ENCODE measurements around the gene ALAS2.
"Not testable (repeated sequence)": the region's sequence is repeated elsewhere in the genome, so short reads cannot be mapped to it uniquely, and the experiment has no call there.

ALAS2 gene, protein sequence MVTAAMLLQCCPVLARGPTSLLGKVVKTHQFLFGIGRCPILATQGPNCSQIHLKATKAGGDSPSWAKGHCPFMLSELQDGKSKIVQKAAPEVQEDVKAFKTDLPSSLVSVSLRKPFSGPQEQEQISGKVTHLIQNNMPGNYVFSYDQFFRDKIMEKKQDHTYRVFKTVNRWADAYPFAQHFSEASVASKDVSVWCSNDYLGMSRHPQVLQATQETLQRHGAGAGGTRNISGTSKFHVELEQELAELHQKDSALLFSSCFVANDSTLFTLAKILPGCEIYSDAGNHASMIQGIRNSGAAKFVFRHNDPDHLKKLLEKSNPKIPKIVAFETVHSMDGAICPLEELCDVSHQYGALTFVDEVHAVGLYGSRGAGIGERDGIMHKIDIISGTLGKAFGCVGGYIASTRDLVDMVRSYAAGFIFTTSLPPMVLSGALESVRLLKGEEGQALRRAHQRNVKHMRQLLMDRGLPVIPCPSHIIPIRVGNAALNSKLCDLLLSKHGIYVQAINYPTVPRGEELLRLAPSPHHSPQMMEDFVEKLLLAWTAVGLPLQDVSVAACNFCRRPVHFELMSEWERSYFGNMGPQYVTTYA

DNA sequence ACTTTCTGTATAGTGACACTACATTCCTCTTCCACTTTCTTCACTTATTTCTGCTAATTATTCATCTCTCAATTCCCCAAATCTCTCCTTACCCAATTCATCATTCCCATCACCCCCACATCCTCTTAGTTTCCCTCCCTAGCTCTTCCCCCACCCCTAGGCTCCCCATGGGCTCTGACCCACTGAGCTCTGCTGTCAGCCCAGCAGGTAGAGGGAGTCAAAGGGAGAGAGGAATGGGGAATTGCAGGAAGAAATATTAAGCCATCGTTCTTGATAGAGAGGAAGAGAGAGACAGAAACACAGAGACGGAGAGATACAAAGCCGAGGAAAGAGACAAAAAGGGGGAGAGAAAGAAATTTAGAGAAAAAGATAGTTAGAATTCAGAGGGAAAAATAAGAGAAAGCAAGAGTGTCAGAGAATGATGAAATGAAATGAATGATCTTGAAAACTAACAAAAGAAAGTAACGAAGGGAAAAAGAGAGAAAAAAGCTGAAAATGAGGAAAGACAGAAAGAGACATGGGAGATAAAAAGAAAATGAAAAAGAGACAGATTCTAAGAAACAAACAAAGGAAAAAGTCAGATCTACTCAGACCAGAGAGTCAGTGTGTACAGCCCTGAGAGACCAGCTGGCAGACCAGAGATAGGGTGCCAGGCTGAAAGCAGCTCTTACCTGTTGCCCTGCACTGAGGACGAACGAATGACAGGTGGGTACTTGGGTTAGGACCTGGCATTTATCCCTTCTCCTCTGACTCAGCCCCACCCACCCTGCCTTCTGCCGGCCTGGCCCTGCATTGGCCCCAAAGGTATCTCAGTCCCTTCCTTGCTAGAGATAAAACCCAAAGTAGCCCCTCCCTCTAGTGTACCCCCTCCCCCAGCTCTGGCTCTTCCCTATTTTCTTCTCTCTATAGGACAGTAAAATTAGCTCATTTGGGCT, at the start of gene ALAS2:
Gene ALAS2, minus strand, starts transcription at position 707 of the 935 bp plus-strand sequence. CDS start 4,977 bp downstream, outside the sequence.
- DNase-seq (ENCODE audit: low read depth in 2 of 2): no peak

GRCh38 chrX:55074851-55075467, 44.2 kb upstream of the ALAS2 start, which contains the start of gene PAGE2B:
TSS of gene PAGE2B (plus strand) at chrX:55075030. CDS start at chrX:55076042, 1,012 bp downstream.
- DNase-seq (ENCODE audit: low read depth in 2 of 2): no peak

DNA sequence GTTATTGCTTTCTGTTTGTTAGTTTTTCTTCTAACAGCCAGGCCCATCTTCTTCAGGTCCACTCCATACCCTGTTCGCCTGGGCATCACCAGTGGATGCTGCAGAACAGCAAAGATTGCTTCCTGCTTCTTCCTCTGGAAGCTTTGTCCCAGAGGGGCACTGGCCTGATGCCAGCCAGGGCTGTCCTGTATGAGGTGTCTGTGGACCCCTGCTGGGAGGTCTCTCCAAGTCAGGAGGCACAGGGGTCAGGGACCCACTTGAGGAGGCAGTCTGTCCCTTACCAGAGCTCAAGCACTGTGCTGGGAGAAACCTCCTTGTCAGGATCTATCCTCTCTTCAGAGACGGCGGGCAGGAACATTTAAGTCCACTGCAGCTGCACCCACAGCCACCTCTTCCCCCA, 41.5 kb upstream of the ALAS2 start:
- DNase-seq (ENCODE audit: low read depth in 2 of 2): no peak

GRCh38 chrX:55067180-55067579, 36.4 kb upstream of the ALAS2 start:
- DNase-seq (ENCODE audit: low read depth in 2 of 2): not testable (repeated sequence)

- peak in 1 of 2 experiments; percentile 2 for DNase-seq (ENCODE audit: low read depth in 2 of 2)
Observed at GRCh38 chrX:55057675-55058249, 27.0 kb upstream of the ALAS2 start.

DNA sequence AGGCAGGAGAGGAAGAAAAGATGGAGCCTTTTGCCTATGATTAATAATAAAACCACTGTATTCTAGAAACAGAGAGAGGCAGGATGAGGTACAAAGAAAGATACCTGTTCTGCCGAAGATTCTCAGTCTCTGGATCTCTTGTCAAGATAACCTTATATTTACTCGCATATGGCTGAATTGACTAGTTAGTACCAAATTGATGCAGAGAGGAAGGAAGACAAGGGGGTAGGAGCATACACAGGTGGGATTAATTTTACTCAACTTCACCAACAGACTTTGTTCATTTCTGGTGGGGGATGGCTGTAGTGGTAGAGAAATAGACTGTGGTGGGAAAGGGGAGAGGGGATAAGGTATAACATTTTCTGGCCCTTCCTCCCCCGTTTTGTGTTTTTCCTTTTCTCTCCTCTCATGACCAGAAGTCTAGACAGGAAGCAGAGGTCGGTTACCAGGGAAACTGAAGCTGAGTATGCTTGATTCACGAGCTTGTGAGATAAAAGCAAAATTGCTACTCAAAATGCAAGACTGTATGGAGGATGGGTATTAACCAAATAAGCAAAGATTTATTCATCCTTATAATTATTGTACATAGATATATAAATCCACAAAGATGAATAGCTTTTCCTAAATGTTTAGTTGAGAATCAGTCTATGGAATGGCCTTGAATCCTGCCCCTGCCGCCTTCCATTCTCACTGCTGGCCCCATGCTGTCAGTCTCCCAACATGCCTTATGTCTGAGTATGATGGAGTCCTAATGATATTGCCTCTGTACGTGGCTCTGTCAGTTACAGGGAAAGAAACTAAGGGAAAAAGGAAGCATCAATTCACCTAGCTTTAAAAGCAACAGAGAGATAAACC, 26.3 kb upstream of the ALAS2 start:
- no peak for DNase-seq (ENCODE audit: low read depth in 2 of 2)

DNA sequence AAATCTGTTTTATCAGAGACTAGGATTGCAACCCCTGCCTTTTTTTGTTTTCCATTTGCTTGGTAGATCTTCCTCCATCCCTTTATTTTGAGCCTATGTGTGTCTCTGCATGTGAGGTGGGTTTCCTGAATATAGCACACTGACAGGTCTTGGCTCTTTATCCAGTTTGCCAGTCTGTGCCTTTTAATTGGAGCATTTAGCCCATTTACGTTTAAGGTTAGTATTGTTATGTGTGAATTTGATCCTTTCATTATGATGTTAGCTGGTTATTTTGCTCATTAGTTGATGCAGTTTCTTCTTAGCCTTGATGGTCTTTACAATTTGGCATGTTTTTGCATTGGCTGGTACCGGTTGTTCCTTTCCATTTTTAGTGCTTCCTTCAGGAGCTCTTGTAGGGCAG, 19.8 kb upstream of the ALAS2 start:
- DNase-seq (ENCODE audit: low read depth in 2 of 2): not testable (repeated sequence)

DNA sequence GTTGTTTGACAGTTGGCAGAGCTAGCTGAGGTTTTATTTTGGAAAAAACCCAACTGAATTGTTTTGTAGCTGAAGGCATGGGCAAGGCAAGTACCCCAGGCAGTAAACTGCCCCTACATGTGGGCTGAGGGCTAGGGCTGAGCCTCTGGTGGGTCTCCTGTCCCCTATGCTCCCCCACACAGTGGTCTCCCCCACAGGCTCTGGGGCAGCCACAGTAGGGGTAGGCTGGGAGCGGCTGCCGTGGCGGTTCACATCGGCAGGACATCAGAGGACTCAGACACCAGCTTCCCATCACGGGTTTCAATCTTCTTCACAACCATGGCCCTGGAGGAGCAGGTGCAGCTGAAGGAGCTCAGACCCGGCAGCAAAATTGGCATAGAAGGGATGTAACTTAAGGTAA, 10.7 kb upstream of the ALAS2 start:
- DNase-seq (ENCODE audit: low read depth in 2 of 2): no peak

DNA sequence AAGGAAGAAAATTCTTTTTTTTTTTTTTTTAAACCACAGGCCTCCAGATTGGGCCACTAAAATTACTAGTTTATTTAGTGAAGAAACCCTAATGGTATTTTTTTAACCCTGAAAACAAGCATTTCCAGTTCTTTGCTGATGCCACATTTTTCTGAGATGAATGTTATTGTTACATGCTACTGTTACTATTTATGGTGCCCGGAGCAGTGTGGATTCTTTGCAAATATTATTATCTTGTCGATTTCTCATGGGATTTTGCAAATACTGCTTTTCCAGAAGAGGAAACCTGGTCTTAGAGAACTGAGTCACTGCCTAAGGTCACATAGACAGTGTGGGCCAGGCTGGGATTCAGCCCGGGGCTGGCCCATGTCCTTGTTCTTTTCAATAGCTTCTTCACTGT, 8.7 kb upstream of the ALAS2 start:
- no peak for DNase-seq (ENCODE audit: low read depth in 2 of 2)

DNA sequence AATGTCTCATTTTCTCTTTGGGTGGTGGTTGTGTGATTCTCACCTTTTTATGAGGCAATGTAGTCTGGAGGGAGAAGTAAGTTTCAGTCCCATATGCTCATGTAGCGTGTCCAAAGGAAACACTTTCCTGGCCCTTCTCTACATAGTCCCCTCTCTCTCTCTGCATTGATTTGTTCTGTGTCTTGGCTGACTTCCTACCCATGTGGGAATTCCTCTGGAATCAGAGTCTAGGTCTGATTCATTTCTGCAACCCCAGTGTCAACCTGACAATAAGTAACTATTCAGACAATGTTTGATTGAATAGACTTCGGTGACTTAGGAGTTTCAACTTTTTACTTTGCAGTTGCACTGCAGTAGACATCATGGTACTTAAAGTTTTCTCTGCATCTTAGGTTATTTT, 2.7 kb upstream of the ALAS2 start:
- DNase-seq (ENCODE audit: low read depth in 2 of 2): no peak

- DNase-seq (ENCODE audit: low read depth in 2 of 2): no peak
Observed at GRCh38 chrX:55029291-55029690, 1.5 kb downstream of the ALAS2 start.

DNA sequence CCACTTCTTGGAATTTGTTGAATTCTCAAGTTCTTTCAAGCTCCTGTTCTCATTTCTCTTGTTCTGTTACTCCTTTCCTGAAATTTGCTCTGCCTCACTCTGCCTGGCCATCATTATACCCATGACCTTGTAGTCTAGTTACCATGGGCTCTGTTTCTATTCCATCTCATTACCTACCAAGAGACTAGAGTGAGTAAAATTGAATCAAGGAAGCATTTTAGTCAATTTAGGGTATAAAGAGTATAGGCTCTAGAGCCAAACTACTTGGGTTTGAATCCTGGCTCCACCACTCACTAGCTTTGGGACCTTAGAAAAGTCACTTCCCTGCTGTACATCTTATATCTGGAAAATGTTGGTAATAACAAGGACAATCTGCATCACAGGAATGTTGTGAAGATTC, 2.2 kb downstream of the ALAS2 start:
- DNase-seq (ENCODE audit: low read depth in 2 of 2): no peak

DNA sequence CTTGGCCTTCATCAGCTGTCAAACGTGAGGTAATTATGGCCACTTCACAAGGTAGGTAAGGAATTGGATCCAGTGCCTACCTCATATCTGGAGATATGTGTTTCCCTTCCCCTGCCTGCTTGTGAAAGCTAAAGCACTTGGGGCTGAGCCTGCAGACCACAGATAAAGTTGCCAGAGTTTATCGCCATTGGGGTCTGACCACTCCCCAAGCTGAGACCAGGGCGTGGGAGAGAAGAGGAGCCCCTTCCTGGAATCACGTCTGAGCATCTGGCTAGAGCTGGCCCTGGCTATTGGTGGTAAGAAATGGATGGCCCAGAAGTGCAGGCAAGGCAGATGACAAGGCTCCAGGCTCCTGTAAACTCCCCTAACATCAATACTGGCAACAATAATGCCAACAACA, 2.7 kb downstream of the ALAS2 start:
- no peak for DNase-seq (ENCODE audit: low read depth in 2 of 2)

DNA sequence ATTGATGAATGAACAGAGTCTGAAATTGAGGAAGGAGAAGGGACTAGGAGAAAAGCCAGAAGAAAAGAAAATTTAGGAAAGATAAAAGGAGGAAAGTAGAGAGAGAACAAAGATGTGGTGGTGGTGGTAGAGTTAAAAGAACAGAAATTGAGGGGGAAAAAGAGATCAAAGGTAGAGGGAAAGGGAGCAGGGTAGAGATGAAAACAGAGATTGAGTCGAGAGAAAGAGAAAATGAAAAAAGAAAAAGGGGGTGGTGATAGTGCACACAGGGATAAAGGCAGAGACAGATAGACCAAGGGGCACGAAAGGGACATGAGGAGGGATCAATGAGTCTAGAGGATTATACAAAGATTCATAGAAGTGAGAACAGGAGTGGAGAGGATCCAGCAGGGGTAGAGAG, 3.9 kb downstream of the ALAS2 start:
- no peak for DNase-seq (ENCODE audit: low read depth in 2 of 2)

DNA sequence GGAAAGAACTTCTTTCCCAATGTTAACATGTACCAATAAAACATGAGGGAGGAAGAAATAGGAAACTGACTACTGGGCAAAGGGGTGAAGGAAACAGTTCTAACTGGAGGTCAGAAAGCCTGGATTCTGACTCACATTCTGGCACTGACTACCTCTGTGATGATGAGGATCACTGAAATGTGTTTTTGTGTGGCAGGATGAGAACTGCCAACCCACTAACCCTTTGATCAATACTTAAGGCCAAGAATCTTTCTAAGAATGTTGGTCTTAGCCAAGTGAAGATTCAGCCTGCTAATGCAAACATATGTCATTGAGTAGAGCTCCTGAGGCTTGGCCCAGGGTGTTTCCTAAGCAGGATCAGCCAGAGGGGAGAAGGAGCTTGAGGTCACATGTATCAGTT, 4.6 kb downstream of the ALAS2 start:
- DNase-seq (ENCODE audit: low read depth in 2 of 2): no peak

- DNase-seq (ENCODE audit: low read depth in 2 of 2): no peak
Observed at GRCh38 chrX:55014897-55015299, 15.9 kb downstream of the ALAS2 start.

DNA sequence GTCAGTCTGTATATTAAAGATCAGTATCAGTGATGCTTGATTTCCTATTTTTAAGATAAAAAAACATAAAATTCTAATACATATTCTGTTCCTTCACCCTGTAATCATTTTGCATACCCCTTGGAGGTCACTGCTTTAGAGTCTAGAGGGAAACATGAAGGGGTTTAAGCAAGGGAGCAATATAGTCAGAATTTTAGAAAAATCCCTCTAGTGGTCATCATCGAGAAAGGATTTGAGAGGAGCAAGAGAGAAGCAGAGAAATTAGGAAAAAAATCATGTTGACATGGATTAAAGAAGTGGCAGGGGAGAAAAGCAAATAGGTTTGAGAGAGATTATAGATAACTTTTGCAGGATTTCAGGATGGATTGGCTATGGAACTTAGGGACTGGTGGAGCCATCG, 19.5 kb downstream of the ALAS2 start:
- DNase-seq (ENCODE audit: low read depth in 2 of 2): no peak

- no peak for DNase-seq (ENCODE audit: low read depth in 2 of 2)
Observed at GRCh38 chrX:55008571-55009358, 22.0 kb downstream of the ALAS2 start.

- no peak for DNase-seq (ENCODE audit: low read depth in 2 of 2)
Observed at GRCh38 chrX:55007656-55008055, 23.1 kb downstream of the ALAS2 start.
